Superior temporal gyrus (tissue), 1 donor: ENCODE data around the gene MGAT3.
"Not testable (repeated sequence)": the region's sequence is repeated elsewhere in the genome, so short reads cannot be mapped to it uniquely, and the experiment has no call there.

Experiments
- DNase-seq: peaks from one replicate; pipeline ENCODE4 v3.0.0-alpha.2; 2016; ENCODE audit errors: extremely low spot score

MGAT3 gene, protein sequence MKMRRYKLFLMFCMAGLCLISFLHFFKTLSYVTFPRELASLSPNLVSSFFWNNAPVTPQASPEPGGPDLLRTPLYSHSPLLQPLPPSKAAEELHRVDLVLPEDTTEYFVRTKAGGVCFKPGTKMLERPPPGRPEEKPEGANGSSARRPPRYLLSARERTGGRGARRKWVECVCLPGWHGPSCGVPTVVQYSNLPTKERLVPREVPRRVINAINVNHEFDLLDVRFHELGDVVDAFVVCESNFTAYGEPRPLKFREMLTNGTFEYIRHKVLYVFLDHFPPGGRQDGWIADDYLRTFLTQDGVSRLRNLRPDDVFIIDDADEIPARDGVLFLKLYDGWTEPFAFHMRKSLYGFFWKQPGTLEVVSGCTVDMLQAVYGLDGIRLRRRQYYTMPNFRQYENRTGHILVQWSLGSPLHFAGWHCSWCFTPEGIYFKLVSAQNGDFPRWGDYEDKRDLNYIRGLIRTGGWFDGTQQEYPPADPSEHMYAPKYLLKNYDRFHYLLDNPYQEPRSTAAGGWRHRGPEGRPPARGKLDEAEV

GRCh38 chr22:39456522-39457197, at the start of gene MGAT3:
TSS of gene MGAT3 (plus strand) at chr22:39457012. CDS start at chr22:39487348, 30,336 bp downstream.
- DNase-seq: no peak

DNA sequence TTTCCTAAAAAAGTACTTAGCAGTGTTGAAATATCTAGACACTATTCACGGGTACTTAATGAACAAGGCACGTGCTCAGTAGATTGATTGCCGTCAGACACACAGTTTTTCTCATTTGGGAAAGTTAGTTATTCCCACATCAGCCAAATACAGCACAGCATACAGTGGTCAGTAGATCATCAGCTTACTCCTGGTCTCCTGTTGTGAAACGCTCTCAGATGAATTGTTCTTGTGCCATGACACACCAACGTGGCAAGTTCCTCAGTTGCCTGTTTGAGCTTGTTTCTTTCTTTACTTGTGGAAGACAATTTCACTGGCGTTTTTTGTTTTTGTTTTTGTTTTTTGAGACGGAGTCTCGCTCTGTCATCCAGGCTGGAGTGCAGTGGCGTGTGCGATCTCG, 48.6 kb upstream of the MGAT3 start:
- DNase-seq: peak; percentile 13

GRCh38 chr22:39408807-39409206, 48.0 kb upstream of the MGAT3 start:
- no peak for DNase-seq

DNA sequence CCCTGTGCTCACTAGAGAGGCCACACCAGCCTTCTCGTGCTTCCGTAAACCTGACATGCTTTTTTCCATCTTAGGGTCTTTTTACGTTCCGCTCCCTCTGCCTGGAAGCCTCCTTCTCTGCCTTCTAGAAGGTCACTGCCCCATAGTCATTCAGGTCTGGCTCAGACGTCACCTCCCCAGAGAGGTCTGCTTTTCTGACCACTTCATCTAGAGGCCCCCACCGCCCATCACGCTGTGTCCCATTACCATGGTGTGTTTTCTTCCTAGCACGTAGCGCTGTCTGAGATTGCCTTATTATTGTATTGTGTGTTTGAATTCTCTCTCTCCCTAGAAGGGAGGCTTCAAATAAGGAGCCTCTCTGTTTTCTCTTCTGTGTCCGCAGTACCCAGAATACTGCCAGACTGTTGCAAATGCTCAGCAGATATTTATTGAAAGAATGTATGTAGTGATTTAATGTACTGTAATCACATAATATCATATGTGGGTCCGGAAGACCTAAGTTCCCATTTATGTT, 47.2 kb upstream of the MGAT3 start:
- peak; percentile 53 for DNase-seq

DNA sequence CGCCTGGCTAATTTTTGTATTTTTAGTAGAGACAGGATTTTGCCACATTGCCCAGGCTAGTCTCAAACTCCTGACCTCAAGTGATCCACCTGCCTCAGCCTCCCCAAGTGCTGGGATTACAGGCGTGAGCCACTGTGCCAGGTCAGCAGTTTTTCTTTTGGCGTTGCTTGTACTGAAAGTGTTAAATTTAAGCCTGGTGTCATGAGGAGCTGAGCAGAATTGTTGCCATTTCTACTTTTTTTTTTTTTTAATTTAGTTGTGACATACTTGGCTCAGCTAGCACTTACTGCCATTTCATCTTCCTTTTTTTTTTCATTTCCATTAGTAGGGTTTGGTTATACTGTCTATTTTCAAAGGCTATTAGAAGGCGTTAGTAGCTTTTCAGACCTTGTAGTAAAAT, 46.5 kb upstream of the MGAT3 start:
- no peak for DNase-seq

- not testable (repeated sequence) for DNase-seq
These were observed 44.9 kb upstream of the MGAT3 start for GRCh38 chr22:39411828-39412365.

DNA sequence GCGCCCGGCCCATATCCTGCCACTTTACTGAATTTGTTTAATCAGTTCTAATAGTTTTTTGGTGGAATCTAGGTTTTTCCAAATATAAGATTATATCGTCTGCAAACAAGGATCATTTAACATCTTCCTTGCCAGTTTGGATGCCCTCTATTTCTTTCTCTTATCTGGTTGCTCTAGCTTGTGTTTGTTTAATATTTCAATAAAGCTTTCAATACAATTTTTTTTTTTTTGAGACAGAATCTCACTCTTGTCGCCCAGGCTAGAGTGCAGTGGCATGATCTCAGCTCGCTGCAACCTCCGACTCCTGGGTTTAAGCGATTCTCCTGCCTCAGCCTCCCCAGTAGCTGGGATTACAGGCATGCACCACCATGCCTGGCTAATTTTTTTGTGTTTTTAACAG, 43.6 kb upstream of the MGAT3 start:
- not testable (repeated sequence) for DNase-seq

GRCh38 chr22:39414377-39414776, 42.4 kb upstream of the MGAT3 start:
- no peak for DNase-seq

DNA sequence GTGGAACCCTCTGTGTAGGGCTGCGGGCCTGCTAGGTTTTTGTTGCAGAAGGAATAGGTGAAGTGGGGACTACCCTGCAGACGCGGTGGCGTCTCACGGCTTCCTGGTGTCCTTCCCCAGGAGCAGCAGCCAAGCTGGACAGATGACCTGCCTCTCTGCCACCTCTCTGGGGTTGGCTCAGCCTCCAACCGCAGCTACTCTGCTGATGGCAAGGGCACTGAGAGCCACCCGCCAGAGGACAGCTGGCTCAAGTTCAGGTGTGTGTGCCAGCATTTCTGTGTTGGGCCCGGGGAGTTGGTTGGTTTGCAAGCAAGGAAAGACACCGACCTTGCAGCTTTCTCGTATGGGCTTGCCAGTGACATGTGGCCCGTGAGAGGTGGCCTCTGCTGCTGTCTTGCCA, 41.9 kb upstream of the MGAT3 start:
- DNase-seq: no peak

GRCh38 chr22:39415506-39415905, 41.3 kb upstream of the MGAT3 start:
- no peak for DNase-seq

DNA sequence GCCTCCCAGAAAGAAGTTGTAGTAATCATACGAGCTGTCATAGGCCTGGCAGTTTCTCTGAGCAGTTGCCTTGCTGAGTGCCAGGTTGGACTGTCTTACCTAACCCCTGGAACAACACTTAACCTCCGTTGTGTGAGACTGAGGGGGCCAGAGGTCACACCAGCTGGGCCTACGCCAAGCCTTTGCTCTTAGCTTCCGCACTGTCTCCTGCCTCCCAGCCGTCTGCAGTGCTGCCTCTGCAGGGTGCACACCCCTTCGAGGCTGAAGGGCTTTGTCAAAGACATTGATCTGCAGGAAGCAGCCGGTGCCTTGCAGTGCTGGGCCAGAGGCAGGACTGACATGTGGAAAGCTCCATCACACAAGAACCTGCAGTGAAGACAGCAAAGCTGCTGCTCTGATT, 40.5 kb upstream of the MGAT3 start:
- DNase-seq: no peak

DNA sequence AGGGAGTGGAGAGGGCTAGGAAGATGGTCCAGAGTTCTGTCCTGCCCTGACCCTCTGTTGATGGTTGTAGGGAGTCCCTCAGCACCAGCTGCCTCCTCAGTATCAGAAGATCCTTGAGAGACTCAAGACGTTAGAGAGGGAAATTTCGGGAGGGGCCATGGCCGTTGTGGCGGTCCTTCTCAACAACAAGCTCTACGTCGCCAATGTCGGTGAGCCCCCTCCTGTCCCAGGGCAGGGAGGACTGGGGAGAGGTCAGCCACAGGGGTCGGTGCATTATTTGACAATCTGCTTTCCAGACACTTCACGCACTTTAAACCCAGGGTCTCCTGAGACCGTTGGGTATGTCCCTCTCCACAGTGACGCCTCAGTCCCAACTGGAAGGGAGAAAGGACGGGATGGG, 39.2 kb upstream of the MGAT3 start:
- DNase-seq: no peak

- DNase-seq: no peak
These were observed 38.1 kb upstream of the MGAT3 start for GRCh38 chr22:39418696-39419095.

DNA sequence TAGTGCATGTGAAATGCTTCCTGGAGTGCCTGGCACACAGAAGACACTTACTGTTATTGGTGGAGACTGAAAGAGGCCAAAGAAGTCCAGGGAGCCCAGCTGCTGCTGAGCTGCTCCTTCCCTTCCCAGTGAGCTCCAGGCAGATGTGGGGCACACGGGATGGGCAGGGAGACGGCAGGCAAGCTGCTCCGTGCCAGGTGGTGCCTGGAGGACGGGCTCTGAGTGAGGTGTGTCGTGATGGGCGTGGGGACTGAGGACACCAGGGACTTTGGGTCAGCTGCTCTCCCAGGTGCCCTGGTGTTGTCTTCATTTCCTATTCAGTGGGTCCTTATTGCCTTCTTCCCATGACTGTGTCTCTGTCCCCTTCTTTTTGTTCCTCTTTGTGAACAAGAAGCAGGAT, 37.7 kb upstream of the MGAT3 start:
- DNase-seq: no peak

GRCh38 chr22:39419911-39420310, 36.9 kb upstream of the MGAT3 start:
- DNase-seq: no peak

DNA sequence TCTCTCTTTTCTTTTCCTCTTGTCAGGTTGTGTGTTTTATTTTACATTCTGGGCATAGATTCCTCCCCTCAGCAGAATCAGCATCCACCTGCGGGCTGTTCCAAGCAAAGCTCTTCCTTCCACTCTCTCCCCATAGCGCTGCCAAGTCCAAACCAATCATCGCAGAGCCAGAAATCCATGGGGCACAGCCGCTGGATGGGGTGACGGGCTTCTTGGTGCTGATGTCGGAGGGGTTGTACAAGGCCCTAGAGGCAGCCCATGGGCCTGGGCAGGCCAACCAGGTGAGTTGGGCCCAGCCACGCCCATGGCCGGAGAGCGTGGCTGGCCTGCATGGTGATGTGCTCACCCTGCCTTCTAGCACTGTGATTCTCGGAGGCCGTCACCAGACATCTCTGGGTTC, 35.1 kb upstream of the MGAT3 start:
- no peak for DNase-seq

GRCh38 chr22:39422101-39422500, 34.7 kb upstream of the MGAT3 start:
- DNase-seq: no peak

- DNase-seq: no peak
These were observed 34.1 kb upstream of the MGAT3 start for GRCh38 chr22:39422721-39423120.

DNA sequence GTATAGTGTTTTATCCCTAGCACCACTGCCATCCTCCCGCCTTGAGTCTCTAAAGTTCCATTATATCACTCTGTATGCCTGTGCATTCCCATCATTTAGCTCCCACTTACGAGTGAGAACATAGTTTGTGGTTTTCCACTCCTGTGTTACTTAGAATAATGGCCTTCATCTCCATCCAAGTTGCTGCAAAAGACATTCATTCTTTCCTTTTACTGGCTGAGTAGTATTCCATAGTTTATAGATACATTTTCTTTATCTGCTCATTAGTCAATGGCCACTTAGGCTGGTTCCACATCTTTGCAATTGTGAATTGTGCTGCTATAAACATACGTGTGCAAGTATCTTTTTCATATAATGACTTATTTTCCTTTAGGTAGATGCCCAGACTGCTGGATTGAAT, 32.8 kb upstream of the MGAT3 start:
- no peak for DNase-seq

DNA sequence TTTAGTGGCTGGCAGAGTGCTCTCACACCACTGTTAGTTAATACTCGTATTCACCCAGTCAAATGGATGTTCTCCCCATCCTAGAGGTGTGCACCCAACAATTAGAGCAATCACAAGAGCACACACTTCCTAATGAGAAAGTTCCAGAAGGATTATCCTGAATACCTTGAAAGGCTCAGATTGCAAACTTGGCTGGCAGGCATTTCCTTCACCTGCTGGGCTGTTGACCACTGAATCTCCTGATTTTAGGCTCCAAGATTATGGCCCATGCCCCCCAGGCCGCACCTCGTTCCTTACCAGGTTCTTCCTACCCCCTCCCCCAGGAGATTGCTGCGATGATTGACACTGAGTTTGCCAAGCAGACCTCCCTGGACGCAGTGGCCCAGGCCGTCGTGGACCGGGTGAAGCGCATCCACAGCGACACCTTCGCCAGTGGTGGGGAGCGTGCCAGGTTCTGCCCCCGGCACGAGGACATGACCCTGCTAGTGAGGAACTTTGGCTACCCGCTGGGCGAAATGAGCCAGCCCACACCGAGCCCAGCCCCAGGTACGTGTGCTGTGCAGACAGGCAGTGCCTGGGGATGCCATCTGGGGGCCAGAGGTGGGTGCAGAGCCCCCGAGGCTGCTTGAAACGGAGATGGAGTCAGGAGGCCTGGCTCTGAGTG, 30.3 kb upstream of the MGAT3 start:
- no peak for DNase-seq

- DNase-seq: no peak
These were observed 28.8 kb upstream of the MGAT3 start for GRCh38 chr22:39427751-39428596.
